B cell (primary cell): ENCODE data around the gene RRAS2. TPM values are rescaled to one million over a fixed set of nuclear protein-coding genes. Genes with fewer than 3 reads are reported as not detected.

Experiments used
- ATAC-seq: fragments of 200-7000 bp; cut with Tn5 transposase; one replicate; pipeline ENCODE4 v1.10.0; 2021; ENCODE audit warnings: low read depth, mild to moderate bottlenecking, moderate number of reproducible peaks, moderate library complexity
- CTCF ChIA-PET: fragments of 350-600 bp; sonication (Branson Sonifier 250); formaldehyde crosslinking; loops from one replicate; lab custom pipeline; 2021; ENCODE audit warnings: antibody characterized with exemption, inconsistent platforms; lab: Charles Lee
- POLR2A ChIA-PET: fragments of 350-600 bp; sonication (Branson Sonifier 250); formaldehyde crosslinking; loops from one replicate; lab custom pipeline; 2021; ENCODE audit warnings: antibody characterized with exemption; lab: Charles Lee
- DNase-seq: peaks from one replicate; pipeline ENCODE4 v3.0.0; 2013
- H2AFZ ChIP-seq: 2 replicates; pipeline ENCODE4 v1.6.1; 2012; ENCODE audit warnings: mild to moderate bottlenecking, low read depth, low read length; ENCODE audit not compliant: insufficient read depth, poor library complexity, severe bottlenecking
- H3K27ac ChIP-seq, 2 donors: 1 replicate in 1 of 2; 2 replicates in 1 of 2; pipeline ENCODE4 v1.5.1; 2012 to 2013; ENCODE audit warnings: low read length in 2 of 2, mild to moderate bottlenecking in 2 of 2, moderate library complexity in 1 of 2
- H3K27me3 ChIP-seq, 4 experiments: fragments of 200-600 bp in 1 of 4; sonication (generic) in 1 of 4; replicated peaks in 1 of 4; 1 replicate in 2 of 4; 2 replicates in 2 of 4; pipeline versions ENCODE4 v1.6.1 to v1.7.0; 2013 to 2016; ENCODE audit warnings: low read length in 3 of 4, mild to moderate bottlenecking in 2 of 4, mixed read lengths in 1 of 4, moderate library complexity in 1 of 4; ENCODE audit not compliant: insufficient read depth in 4 of 4, control insufficient read depth in 3 of 4; ENCODE audit errors: control extremely low read depth in 1 of 4
- H3K36me3 ChIP-seq, 2 experiments: replicated peaks in 1 of 2; 1 replicate in 1 of 2; 2 replicates in 1 of 2; pipeline versions ENCODE4 v1.6.1 to v1.7.1; 2013; ENCODE audit warnings: low read length in 1 of 2; ENCODE audit not compliant: insufficient read depth in 2 of 2, control insufficient read depth in 1 of 2; ENCODE audit errors: control extremely low read depth in 1 of 2, extremely low read depth in 1 of 2
- H3K4me1 ChIP-seq, 2 donors: fragments of 200-600 bp in 1 of 2; sonication (generic) in 1 of 2; 1 replicate in 1 of 2; 2 replicates in 1 of 2; pipeline versions ENCODE4 v1.5.1 to v1.6.1; 2013 to 2017; ENCODE audit warnings: low read length in 2 of 2; ENCODE audit not compliant: control insufficient read depth in 2 of 2, insufficient read depth in 2 of 2
- H3K4me2 ChIP-seq: replicated peaks from 2 replicates; pipeline ENCODE3; 2012; ENCODE audit warnings: mild to moderate bottlenecking, low read depth, low read length; ENCODE audit not compliant: poor library complexity, severe bottlenecking
- H3K4me3 ChIP-seq, 5 experiments: fragments of 200-600 bp in 1 of 5; sonication (generic) in 1 of 5; 1 replicate in 3 of 5; 2 replicates in 2 of 5; pipeline versions ENCODE4 v1.5.1 to v1.7.0; 2011 to 2016; ENCODE audit warnings: low read length in 4 of 5, mild to moderate bottlenecking in 4 of 5, low read depth in 2 of 5, control low read depth in 1 of 5, moderate library complexity in 1 of 5; ENCODE audit not compliant: insufficient read depth in 1 of 5; ENCODE audit errors: control extremely low read depth in 1 of 5, extremely low read depth in 1 of 5
- H3K79me2 ChIP-seq: fragments of 200-600 bp; sonication (generic); one replicate; pipeline ENCODE4 v1.6.0; 2016; ENCODE audit warnings: low read length; ENCODE audit not compliant: control insufficient read depth, insufficient read depth
- H3K9ac ChIP-seq: fragments of 200-600 bp; sonication (generic); 2 replicates; pipeline ENCODE4 v1.6.1; 2017; ENCODE audit warnings: mild to moderate bottlenecking, low read length, moderate library complexity
- H3K9me3 ChIP-seq, 3 donors: one replicate each; pipeline versions ENCODE4 v1.6.1 to v1.7.1; 2013; ENCODE audit warnings: low read length in 2 of 3; ENCODE audit not compliant: control insufficient read depth in 2 of 3, insufficient read depth in 1 of 3; ENCODE audit errors: control extremely low read depth in 1 of 3
- H4K20me1 ChIP-seq: 2 replicates; pipeline ENCODE4 v1.6.0; 2012; ENCODE audit warnings: mild to moderate bottlenecking, low read length; ENCODE audit not compliant: insufficient read depth, control insufficient read depth, poor library complexity, severe bottlenecking
- H3K27ac Mint-ChIP-seq: one replicate; pipeline ENCODE4 v1.8.0; 2021; ENCODE audit warnings: mixed read lengths
- H3K27me3 Mint-ChIP-seq: one replicate; pipeline ENCODE4 v1.8.0; 2021; ENCODE audit warnings: mixed read lengths
- H3K4me1 Mint-ChIP-seq: one replicate; pipeline ENCODE4 v1.8.0; 2021; ENCODE audit warnings: mixed read lengths
- H3K4me3 Mint-ChIP-seq: one replicate; pipeline ENCODE4 v1.8.0; 2021; ENCODE audit warnings: mixed read lengths
- H3K9me3 Mint-ChIP-seq: one replicate; pipeline ENCODE4 v1.8.0; 2022; ENCODE audit warnings: mixed read lengths; ENCODE audit not compliant: insufficient read depth
- EZH2 ChIP-seq: IDR thresholded peaks from 2 replicates; pipeline ENCODE4 v1.6.1; 2012; ENCODE audit warnings: borderline replicate concordance, low read depth, mild to moderate bottlenecking, moderate library complexity, low read length; ENCODE audit not compliant: insufficient read depth, poor library complexity, severe bottlenecking
- WGBS: methylation state at CpG from one replicate; pipeline ENCODE4 v1.1.5; 2013; ENCODE audit warnings: missing lambda C conversion rate; ENCODE audit not compliant: insufficient coverage; 5-methylcytosine and 5-hydroxymethylcytosine counted together
- intact Hi-C: fragments of 100-400 bp; cut with micrococcal nuclease; formaldehyde crosslinking; loops from one replicate; pipeline ENCODE4 v1.10.0; 2022
- polyA plus RNA-seq: library from polyadenylated mRNA; depleted of rRNA; stranded (reverse); fragments of >200 nt; gene quantifications from 2 replicates; pipeline ENCODE4 v1.2.3, GENCODE V29; 2012
- total RNA-seq, 2 donors: library from RNA; stranded (reverse); fragments of 120-200 nt in 1 of 2; gene quantifications; 1 replicate in 1 of 2; 2 replicates in 1 of 2; pipeline versions ENCODE4 v1.2.3 to v1.2.4, GENCODE V29; 2013 to 2022
- TF ChIP-seq, protein P1 (sequence below): fragments of 200-600 bp; IDR thresholded peaks from one replicate; pipeline ENCODE4 v1.8.0; 2022; ENCODE audit warnings: antibody characterized with exemption, mild to moderate bottlenecking

Gene RRAS2
- total and polyA plus RNA-seq, 2 donors (not counting 1 experiment from before 2014, with no cell fraction given): 31.8 to 72.4 TPM

DNA sequence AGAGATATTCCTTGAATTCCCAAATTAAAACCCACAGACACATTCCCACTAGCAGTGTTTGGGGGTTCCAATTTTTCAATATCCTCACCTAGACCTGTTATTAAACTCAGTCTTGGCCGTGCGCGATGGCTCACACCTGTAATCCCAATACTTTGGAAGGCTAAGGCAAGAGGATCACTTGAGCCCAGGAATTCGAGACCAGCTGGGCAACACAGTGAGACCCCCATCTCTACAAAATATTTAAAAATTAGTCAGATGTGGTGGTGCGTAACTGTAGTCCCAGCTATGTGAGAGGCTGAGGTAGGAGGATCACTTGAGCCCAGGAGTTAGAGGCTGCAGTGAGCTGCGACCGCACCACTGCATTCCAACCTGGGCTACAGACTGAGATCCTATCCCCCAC is 53.3 kb downstream of the RRAS2 start:
- WGBS: no CpG with 5 or more reads among the region's 7 CpGs
- Histone ChIP-seq H3K4me1 (peaks cover 77 to 92% of the 10 kb centered on the region in 2 donors), H4K20me1 (peaks cover 76% of the 10 kb centered on the region), H3K4me2 (no peak overlapping the region), H3K36me3 (no peaks in the 10 kb centered on the region), H3K4me3 (no peak overlapping the region), H3K9me3 (no peaks in the 10 kb centered on the region), H3K9ac (no peak overlapping the region), H3K27me3 (no peaks in the 10 kb centered on the region), H2AFZ (no peak overlapping the region), H3K79me2 (peaks cover 100% of the 10 kb centered on the region), H3K27ac (no peak overlapping the region)
- Mint-ChIP-seq H3K4me1 (peaks cover 39% of the 10 kb centered on the region), H3K27ac (no peak overlapping the region), H3K4me3 (no peak overlapping the region), H3K27me3 (no peaks in the 10 kb centered on the region), H3K9me3 (no peaks in the 10 kb centered on the region)
- ChIA-PET CTCF (interaction anchor here (1.5 to 12.4 kb wide), 5 partner anchors 18 to 149 kb away, joined by 4 to 474 read pairs (median 5); no protein-coding TSS in a partner anchor), POLR2A (no interaction called here)
- intact Hi-C loops: no loop called here
- DNase-seq: no peak
- TF ChIP-seq EZH2: no peak
- TF ChIP-seq, protein P1, sequence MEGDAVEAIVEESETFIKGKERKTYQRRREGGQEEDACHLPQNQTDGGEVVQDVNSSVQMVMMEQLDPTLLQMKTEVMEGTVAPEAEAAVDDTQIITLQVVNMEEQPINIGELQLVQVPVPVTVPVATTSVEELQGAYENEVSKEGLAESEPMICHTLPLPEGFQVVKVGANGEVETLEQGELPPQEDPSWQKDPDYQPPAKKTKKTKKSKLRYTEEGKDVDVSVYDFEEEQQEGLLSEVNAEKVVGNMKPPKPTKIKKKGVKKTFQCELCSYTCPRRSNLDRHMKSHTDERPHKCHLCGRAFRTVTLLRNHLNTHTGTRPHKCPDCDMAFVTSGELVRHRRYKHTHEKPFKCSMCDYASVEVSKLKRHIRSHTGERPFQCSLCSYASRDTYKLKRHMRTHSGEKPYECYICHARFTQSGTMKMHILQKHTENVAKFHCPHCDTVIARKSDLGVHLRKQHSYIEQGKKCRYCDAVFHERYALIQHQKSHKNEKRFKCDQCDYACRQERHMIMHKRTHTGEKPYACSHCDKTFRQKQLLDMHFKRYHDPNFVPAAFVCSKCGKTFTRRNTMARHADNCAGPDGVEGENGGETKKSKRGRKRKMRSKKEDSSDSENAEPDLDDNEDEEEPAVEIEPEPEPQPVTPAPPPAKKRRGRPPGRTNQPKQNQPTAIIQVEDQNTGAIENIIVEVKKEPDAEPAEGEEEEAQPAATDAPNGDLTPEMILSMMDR: no peak
- no peak for ATAC-seq

DNA sequence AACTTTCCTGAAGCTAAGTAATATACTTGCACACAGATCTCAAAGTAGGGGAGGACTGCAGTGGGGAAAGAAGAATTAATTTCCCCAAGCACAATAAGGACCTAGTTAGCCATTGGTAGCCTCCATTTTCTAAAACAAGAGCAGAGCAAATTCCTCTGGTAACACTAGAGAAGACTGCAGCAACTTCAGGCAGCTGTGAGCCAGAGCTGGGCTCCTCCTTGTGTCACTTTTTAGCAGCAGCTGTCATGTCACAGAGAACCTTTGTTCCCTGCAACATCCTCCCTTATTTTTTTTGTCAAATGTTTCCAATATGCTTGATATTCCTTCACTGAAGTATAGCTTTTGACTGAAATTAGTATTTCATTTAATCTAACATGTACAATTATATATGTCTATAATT is 54.4 kb downstream of the RRAS2 start:
- Histone ChIP-seq H3K4me1 (peaks cover 77 to 92% of the 10 kb centered on the region in 2 donors), H2AFZ (no peak overlapping the region), H3K9me3 (no peaks in the 10 kb centered on the region), H3K9ac (no peak overlapping the region), H3K4me2 (no peak overlapping the region), H4K20me1 (peaks cover 87% of the 10 kb centered on the region), H3K79me2 (peaks cover 100% of the 10 kb centered on the region), H3K36me3 (no peaks in the 10 kb centered on the region), H3K27ac (no peak overlapping the region), H3K27me3 (no peaks in the 10 kb centered on the region), H3K4me3 (no peak overlapping the region)
- intact Hi-C loops: no loop called here
- no peak for TF ChIP-seq EZH2
- TF ChIP-seq, protein P1: no peak
- no peak for ATAC-seq
- no peak for DNase-seq
- Mint-ChIP-seq H3K4me3 (no peak overlapping the region), H3K27me3 (no peaks in the 10 kb centered on the region), H3K9me3 (no peaks in the 10 kb centered on the region), H3K27ac (no peak overlapping the region), H3K4me1 (peaks cover 39% of the 10 kb centered on the region)
- ChIA-PET CTCF (interaction anchor here (0.7 to 12.4 kb wide), 15 partner anchors 9 to 702 kb away, joined by 3 to 474 read pairs (median 3); no protein-coding TSS in a partner anchor), POLR2A (no interaction called here)
